Measurements from ENCODE around the gene GRIPAP1. TPM values are rescaled to one million over a fixed set of nuclear protein-coding genes. Genes with fewer than 3 reads are reported as not detected.

GRIPAP1 gene
- total RNA-seq, 4 donors from 2014 or later: 26.8 to 67.7 (median 35.2) TPM

GRCh38 chrX:48927123-48927522, 74.9 kb downstream of the GRIPAP1 start:
- no peak for DNase-seq (ENCODE audit: low spot score in 2 of 2)
- no peaks in the 10 kb centered on the region for H3K9me3 ChIP-seq
- H3K27ac ChIP-seq: no peak overlapping the region
- peaks cover 37% of the 10 kb centered on the region for H3K36me3 ChIP-seq
- no peaks in the 10 kb centered on the region for H3K27me3 ChIP-seq
- TF ChIP-seq CTCF (IDR thresholded peaks at IDR 0.05): no peak
- TF ChIP-seq EP300 (IDR thresholded peaks at IDR 0.05): no peak
- TF ChIP-seq POLR2AphosphoS5 (IDR thresholded peaks at IDR 0.05): no peak
- no peak for TF ChIP-seq POLR2A (IDR thresholded peaks at IDR 0.05)
- no peaks in the 10 kb centered on the region for H3K4me1 ChIP-seq
- H3K4me3 ChIP-seq: no peak overlapping the region
- WGBS: 73% methylated on average over 5 of the region's 5 CpGs

- Histone ChIP-seq H3K4me3 (no peak overlapping the region), H3K27ac (no peak overlapping the region), H3K36me3 (peaks cover 27% of the 10 kb centered on the region), H3K9me3 (no peaks in the 10 kb centered on the region), H3K27me3 (no peaks in the 10 kb centered on the region), H3K4me1 (peaks cover 8% of the 10 kb centered on the region)
- TF ChIP-seq CTCF (IDR thresholded peaks at IDR 0.05): no peak
- TF ChIP-seq POLR2A (IDR thresholded peaks at IDR 0.05): no peak
- TF ChIP-seq EP300 (IDR thresholded peaks at IDR 0.05): no peak
- TF ChIP-seq POLR2AphosphoS5 (IDR thresholded peaks at IDR 0.05): no peak
- WGBS: 88% methylated on average over 5 of the region's 5 CpGs
- DNase-seq (ENCODE audit: low spot score in 2 of 2): no peak
Observed at GRCh38 chrX:48924270-48924669, 77.8 kb downstream of the GRIPAP1 start.

- Histone ChIP-seq H3K9me3 (no peaks in the 10 kb centered on the region), H3K36me3 (peaks cover 26% of the 10 kb centered on the region), H3K27ac (no peak overlapping the region), H3K4me1 (peaks cover 9% of the 10 kb centered on the region), H3K4me3 (no peak overlapping the region), H3K27me3 (no peaks in the 10 kb centered on the region)
- TF ChIP-seq EP300 (IDR thresholded peaks at IDR 0.05) (no peak), POLR2AphosphoS5 (IDR thresholded peaks at IDR 0.05) (no peak), POLR2A (IDR thresholded peaks at IDR 0.05) (no peak), CTCF (IDR thresholded peaks at IDR 0.05) (no peak)
- 95% methylated on average over 4 of the region's 13 CpGs for WGBS
- no peak for DNase-seq (ENCODE audit: low spot score in 2 of 2)
Observed at GRCh38 chrX:48923771-48924170, 78.3 kb downstream of the GRIPAP1 start.

Other genes with a start within 250 kb of the GRIPAP1 start
- not detected for gene GLOD5, start 240.5 kb downstream of the GRIPAP1 start, total RNA-seq
- gene GATA1, start 215.7 kb downstream of the GRIPAP1 start, total RNA-seq: not detected
- 100 to 1,000 TPM in 1 of 4 donors, 10 to 100 TPM in 3; 67.3 to 129 (median 93.2) TPM for gene HDAC6, start 200.2 kb downstream of the GRIPAP1 start, total RNA-seq
- not detected for gene ERAS, start 175.8 kb downstream of the GRIPAP1 start, total RNA-seq
- gene PCSK1N, start 166.7 kb downstream of the GRIPAP1 start, total RNA-seq: 1 to 10 TPM; 1.5 to 9.0 (median 2.4) TPM
- gene TIMM17B, start 104.5 kb downstream of the GRIPAP1 start, total RNA-seq: 10 to 100 TPM; 40.8 to 60.5 (median 43.4) TPM
- 10 to 100 TPM; 51.8 to 88.3 (median 71.9) TPM for gene PQBP1, start 104.3 kb downstream of the GRIPAP1 start, total RNA-seq
- gene SLC35A2, start 90.6 kb downstream of the GRIPAP1 start, total RNA-seq: 10 to 100 TPM; 17.1 to 32.3 (median 24.3) TPM
- 10 to 100 TPM in 1 of 4 donors, 1 to 10 TPM in 3; 6.2 to 18.2 (median 8.7) TPM for gene PIM2, start 83.2 kb downstream of the GRIPAP1 start, total RNA-seq
- 10 to 100 TPM; 32.3 to 50.1 (median 46.2) TPM for gene OTUD5, start 44.7 kb downstream of the GRIPAP1 start, total RNA-seq
- 1 to 10 TPM in 3 of 4 donors, under 1 TPM in 1; 0.55 to 2.8 (median 1.3) TPM for gene KCND1, start 30.4 kb downstream of the GRIPAP1 start, total RNA-seq
- gene TFE3, start 41.1 kb upstream of the GRIPAP1 start, total RNA-seq: 10 to 100 TPM; 40.4 to 54.9 (median 50.3) TPM
- 10 to 100 TPM; 36.6 to 43.3 (median 38.1) TPM for gene CCDC120, start 56.7 kb upstream of the GRIPAP1 start, total RNA-seq
- gene PRAF2, start 71.7 kb upstream of the GRIPAP1 start, total RNA-seq: 10 to 100 TPM in 2 of 4 donors, 1 to 10 TPM in 2; 4.6 to 15.6 (median 9.2) TPM
- gene WDR45, start 77.6 kb upstream of the GRIPAP1 start, total RNA-seq: 100 to 1,000 TPM in 1 of 4 donors, 10 to 100 TPM in 3; 65.8 to 122 (median 86.8) TPM
- gene GPKOW, start 121.5 kb upstream of the GRIPAP1 start, total RNA-seq: 10 to 100 TPM; 27.7 to 31.7 (median 28.9) TPM
- gene MAGIX, start 160.5 kb upstream of the GRIPAP1 start, total RNA-seq: 10 to 100 TPM in 2 of 4 donors, 1 to 10 TPM in 2; 4.9 to 14.9 (median 9.0) TPM
- 100 to 1,000 TPM; 159 to 250 (median 205) TPM for gene PLP2, start 169.6 kb upstream of the GRIPAP1 start, total RNA-seq
- 10 to 100 TPM; 20.8 to 47.9 (median 31.1) TPM for gene PRICKLE3, start 184.1 kb upstream of the GRIPAP1 start, total RNA-seq
- 1 to 10 TPM in 2 of 4 donors, under 1 TPM in 1, not detected in 1; 0.30 to 1.6 (median 1.3) TPM for gene SYP, start 197.9 kb upstream of the GRIPAP1 start, total RNA-seq
- under 1 TPM in 3 of 4 donors, not detected in 1; 0.21 to 0.40 (median 0.29) TPM for gene CACNA1F, start 231.1 kb upstream of the GRIPAP1 start, total RNA-seq
- gene CCDC22, start 233.2 kb upstream of the GRIPAP1 start, total RNA-seq: 10 to 100 TPM; 18.1 to 25.0 (median 18.8) TPM